ENCODE measurements around the gene CRNN.

CRNN gene

DNA sequence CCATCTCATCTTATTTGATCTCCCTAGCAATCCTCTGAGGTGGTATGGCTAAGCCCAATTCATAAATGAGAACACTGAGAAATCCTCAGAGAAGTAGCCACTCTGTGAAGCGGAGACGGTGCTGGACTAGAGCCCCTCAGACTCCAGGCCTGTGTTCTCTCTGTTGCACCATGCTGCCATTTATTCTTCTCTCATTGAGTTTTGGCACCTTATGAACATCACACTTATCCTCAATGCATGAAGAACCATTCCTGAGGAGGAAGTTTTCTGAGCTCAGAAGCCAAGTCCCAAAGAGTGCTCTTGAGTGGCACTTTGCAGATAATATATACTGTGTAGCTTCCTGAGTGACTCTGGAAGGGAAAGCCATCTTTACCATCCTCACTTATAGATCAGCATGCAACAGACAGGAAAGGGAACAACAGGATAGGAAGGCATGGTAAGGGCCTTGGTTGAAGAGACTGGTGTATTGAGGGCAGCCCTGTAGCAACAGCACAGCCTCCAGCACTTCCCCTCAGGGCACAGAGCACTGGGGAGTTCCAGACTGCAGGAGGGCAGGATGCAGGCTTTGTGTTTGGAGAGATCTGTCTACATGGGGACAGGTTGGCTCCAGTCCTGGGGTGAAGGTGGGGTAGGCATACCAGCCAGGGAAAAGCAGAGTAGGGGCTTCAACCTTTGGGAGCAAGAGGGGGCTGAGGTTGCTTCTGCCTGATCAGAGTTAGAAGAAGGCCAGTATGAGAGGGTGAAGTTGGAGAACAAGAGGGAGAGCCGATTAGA is 1.6 kb upstream of the CRNN start:
- no peaks in the 10 kb centered on the region for H3K9me3 ChIP-seq (ENCODE audit: severe bottlenecking)
- no peak overlapping the region for H3K4me3 ChIP-seq (ENCODE audit: low read depth, low read length)
- H3K36me3 ChIP-seq, result no peaks in the 10 kb centered on the region
- no peak overlapping the region for H3K27ac ChIP-seq
- peaks cover 93% of the 10 kb centered on the region for H3K27me3 ChIP-seq (ENCODE audit: insufficient read depth, low read depth, severe bottlenecking)
- no peak for DNase-seq
- TF ChIP-seq, protein P1, sequence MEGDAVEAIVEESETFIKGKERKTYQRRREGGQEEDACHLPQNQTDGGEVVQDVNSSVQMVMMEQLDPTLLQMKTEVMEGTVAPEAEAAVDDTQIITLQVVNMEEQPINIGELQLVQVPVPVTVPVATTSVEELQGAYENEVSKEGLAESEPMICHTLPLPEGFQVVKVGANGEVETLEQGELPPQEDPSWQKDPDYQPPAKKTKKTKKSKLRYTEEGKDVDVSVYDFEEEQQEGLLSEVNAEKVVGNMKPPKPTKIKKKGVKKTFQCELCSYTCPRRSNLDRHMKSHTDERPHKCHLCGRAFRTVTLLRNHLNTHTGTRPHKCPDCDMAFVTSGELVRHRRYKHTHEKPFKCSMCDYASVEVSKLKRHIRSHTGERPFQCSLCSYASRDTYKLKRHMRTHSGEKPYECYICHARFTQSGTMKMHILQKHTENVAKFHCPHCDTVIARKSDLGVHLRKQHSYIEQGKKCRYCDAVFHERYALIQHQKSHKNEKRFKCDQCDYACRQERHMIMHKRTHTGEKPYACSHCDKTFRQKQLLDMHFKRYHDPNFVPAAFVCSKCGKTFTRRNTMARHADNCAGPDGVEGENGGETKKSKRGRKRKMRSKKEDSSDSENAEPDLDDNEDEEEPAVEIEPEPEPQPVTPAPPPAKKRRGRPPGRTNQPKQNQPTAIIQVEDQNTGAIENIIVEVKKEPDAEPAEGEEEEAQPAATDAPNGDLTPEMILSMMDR (IDR thresholded peaks at IDR 0.05; ENCODE audit: low read depth, low read length), result no peak

DNA sequence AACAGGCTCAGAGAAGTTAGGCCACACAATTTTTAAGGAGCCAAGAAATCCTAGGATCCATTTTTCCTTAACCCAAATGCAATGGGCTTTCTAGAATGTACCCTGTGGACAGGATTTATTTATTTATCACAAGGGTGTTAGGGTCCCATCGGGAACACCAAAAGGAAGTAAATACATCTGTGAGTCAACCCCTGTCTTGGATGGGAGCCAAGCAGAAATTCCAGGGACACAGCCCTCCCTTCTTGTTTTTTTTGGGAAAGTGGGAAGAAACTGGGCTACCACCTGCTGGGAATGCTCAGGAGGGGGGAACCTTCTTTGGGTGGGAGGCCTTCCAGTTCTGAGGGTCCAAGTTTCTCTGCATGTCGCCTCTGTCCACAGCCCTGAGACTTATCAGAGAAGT is 1.3 kb downstream of the CRNN start:
- TF ChIP-seq, protein P1 (IDR thresholded peaks at IDR 0.05; ENCODE audit: low read depth, low read length), result no peak
- H3K36me3 ChIP-seq, result no peaks in the 10 kb centered on the region
- peaks cover 97% of the 10 kb centered on the region for H3K27me3 ChIP-seq (ENCODE audit: insufficient read depth, low read depth, severe bottlenecking)
- H3K4me3 ChIP-seq (ENCODE audit: low read depth, low read length), result no peak overlapping the region
- DNase-seq, result no peak
- no peaks in the 10 kb centered on the region for H3K9me3 ChIP-seq (ENCODE audit: severe bottlenecking)
- H3K27ac ChIP-seq, result no peak overlapping the region

DNA sequence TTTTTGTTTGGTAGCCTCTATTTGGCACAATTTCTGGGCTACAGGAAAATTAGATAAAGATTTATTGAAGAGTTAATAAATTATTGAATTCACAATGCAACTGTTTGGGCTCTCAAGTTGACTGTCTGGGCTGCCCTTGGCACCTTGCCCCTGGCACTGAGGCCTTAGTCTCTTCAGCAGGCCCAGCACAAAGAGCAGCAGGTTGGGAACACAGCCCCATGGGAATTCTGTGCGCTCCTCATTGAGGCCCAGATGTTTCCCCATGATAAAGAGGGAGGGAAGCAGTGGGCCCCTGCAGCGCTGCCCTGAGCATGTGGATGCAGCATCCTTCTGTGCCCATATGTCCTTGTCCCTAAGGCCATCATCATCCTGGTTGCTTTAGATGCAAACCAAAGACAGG is 2.9 kb downstream of the CRNN start:
- H3K36me3 ChIP-seq, result no peaks in the 10 kb centered on the region
- no peak overlapping the region for H3K4me3 ChIP-seq (ENCODE audit: low read depth, low read length)
- peaks cover 98% of the 10 kb centered on the region for H3K27me3 ChIP-seq (ENCODE audit: insufficient read depth, low read depth, severe bottlenecking)
- no peaks in the 10 kb centered on the region for H3K9me3 ChIP-seq (ENCODE audit: severe bottlenecking)
- DNase-seq, result no peak
- H3K27ac ChIP-seq, result no peak overlapping the region
- TF ChIP-seq, protein P1 (IDR thresholded peaks at IDR 0.05; ENCODE audit: low read depth, low read length), result no peak

DNA sequence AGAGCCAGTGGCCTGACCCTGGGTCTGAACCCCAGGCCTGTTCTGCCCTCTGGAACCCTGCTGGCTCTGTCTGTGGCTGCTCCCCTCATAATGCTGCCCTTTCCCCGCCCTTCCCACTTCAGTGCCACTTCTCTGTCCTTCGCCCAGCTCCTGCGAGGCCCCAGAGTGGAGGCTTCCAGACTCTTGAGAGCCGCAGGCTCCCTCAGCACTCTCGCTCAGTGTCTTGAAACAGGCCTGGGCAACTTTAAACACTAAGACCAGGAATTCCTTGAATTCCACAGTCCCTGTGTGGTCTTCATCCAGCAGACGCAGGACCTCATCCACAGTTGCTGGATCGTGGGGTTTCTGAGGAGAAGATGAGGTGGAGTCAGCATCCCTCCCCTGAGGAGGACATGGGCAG is 3.5 kb downstream of the CRNN start:
- Histone ChIP-seq H3K9me3 (ENCODE audit: severe bottlenecking) (no peaks in the 10 kb centered on the region), H3K27me3 (ENCODE audit: insufficient read depth, low read depth, severe bottlenecking) (peaks cover 98% of the 10 kb centered on the region), H3K27ac (no peak overlapping the region), H3K4me3 (ENCODE audit: low read depth, low read length) (no peak overlapping the region), H3K36me3 (no peaks in the 10 kb centered on the region)
- DNase-seq, result no peak
- TF ChIP-seq, protein P1 (IDR thresholded peaks at IDR 0.05; ENCODE audit: low read depth, low read length), result no peak

DNA sequence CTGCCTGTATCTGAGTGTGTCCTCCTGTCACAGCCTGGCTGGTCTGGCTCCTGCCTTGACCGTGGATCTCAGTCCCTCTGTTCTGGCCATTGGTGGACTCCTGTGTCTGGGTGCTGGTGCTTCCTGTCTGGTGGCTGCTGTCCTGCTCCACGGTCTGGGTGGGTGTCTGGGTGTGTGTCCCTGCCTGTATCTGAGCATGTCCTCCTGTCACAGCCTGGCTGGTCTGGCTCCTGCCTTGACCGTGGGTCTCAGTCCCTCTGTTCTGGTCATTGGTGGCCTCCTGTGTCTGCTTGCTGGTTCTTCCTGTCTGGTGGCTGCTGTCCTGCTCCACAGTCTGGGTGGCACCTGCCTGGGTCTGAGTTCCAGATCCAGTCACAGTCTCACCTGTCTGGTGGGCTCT is 4.0 kb downstream of the CRNN start:
- no peak overlapping the region for H3K4me3 ChIP-seq (ENCODE audit: low read depth, low read length)
- no peak for DNase-seq

More for the DNA sequence above, 4.0 kb downstream of the CRNN start:
- H3K9me3 ChIP-seq (ENCODE audit: severe bottlenecking), result no peaks in the 10 kb centered on the region
- peaks cover 98% of the 10 kb centered on the region for H3K27me3 ChIP-seq (ENCODE audit: insufficient read depth, low read depth, severe bottlenecking)
- TF ChIP-seq, protein P1 (IDR thresholded peaks at IDR 0.05; ENCODE audit: low read depth, low read length), result no peak
- no peak overlapping the region for H3K27ac ChIP-seq
- no peaks in the 10 kb centered on the region for H3K36me3 ChIP-seq
